Urinary bladder (tissue), 4 donors: ENCODE measurements around the gene AFF3. TPM values are rescaled to one million over a fixed set of nuclear protein-coding genes. Genes with fewer than 3 reads are reported as not detected.

Source experiments
- DNase-seq: peaks from one replicate; pipeline ENCODE4 v3.0.0-alpha.2; 2015; ENCODE audit errors: extremely low spot score
- H3K27ac ChIP-seq: one replicate; pipeline ENCODE4 v1.5.1; 2013; ENCODE audit warnings: low read depth, mild to moderate bottlenecking, moderate library complexity
- H3K36me3 ChIP-seq: one replicate; pipeline ENCODE4 v1.6.1; 2013; ENCODE audit warnings: mild to moderate bottlenecking, moderate library complexity; ENCODE audit not compliant: insufficient read depth
- H3K4me1 ChIP-seq: one replicate; pipeline ENCODE4 v1.6.1; 2013; ENCODE audit warnings: mild to moderate bottlenecking, moderate library complexity; ENCODE audit not compliant: insufficient read depth
- H3K4me3 ChIP-seq: one replicate; pipeline ENCODE4 v1.5.1; 2013; ENCODE audit warnings: low read depth, low read length
- WGBS: extraction: QIAGEN DNeasy Blood & Tissue Kit; methylation state at CpG from one replicate; pipeline ENCODE4 v1.1.7; 2013; 5-methylcytosine and 5-hydroxymethylcytosine counted together
- polyA plus RNA-seq: library from polyadenylated mRNA; stranded (reverse); fragments of 200-250 nt; gene quantifications from one replicate; pipeline ENCODE4 v1.2.3, GENCODE V29; 2013
- total RNA-seq: library from RNA; depleted of rRNA; stranded (reverse); fragments of >200 nt; gene quantifications from one replicate; pipeline ENCODE4 v1.2.3, GENCODE V29; 2014
- donor health status: healthy with polysubstance abuse.
- donor health status: healthy.

Gene AFF3
- total and polyA plus RNA-seq, 2 donors = 15.1 to 43.5 TPM

- no peak for DNase-seq
- Histone ChIP-seq H3K36me3 (no peaks in the 10 kb centered on the region), H3K4me3 (no peak overlapping the region), H3K4me1 (no peaks in the 10 kb centered on the region), H3K27ac (no peak overlapping the region)
- 95% methylated on average over 6 of the region's 6 CpGs for WGBS
Observed at GRCh38 chr2:100029460-100029859, 112.9 kb downstream of the AFF3 start.

GRCh38 chr2:100021791-100022340 lies 120.5 kb downstream of the AFF3 start:
- H3K4me1 ChIP-seq = no peaks in the 10 kb centered on the region
- H3K36me3 ChIP-seq = no peaks in the 10 kb centered on the region
- DNase-seq = no peak
- no peak overlapping the region for H3K27ac ChIP-seq
- WGBS = 83% methylated on average over 3 of the region's 3 CpGs
- no peak overlapping the region for H3K4me3 ChIP-seq

- no peaks in the 10 kb centered on the region for H3K4me1 ChIP-seq
- H3K27ac ChIP-seq = no peak overlapping the region
- no peaks in the 10 kb centered on the region for H3K36me3 ChIP-seq
- no peak for DNase-seq
- 82% methylated on average over 6 of the region's 6 CpGs for WGBS
- no peak overlapping the region for H3K4me3 ChIP-seq
Observed at GRCh38 chr2:100019499-100019898, 122.9 kb downstream of the AFF3 start.

GRCh38 chr2:100018341-100019193 lies 123.8 kb downstream of the AFF3 start:
- WGBS = 72% methylated on average over 9 of the region's 9 CpGs
- no peaks in the 10 kb centered on the region for H3K4me1 ChIP-seq
- DNase-seq = no peak
- H3K4me3 ChIP-seq = no peak overlapping the region
- no peaks in the 10 kb centered on the region for H3K36me3 ChIP-seq
- no peak overlapping the region for H3K27ac ChIP-seq

- no peak overlapping the region for H3K27ac ChIP-seq
- H3K4me3 ChIP-seq = no peak overlapping the region
- no peaks in the 10 kb centered on the region for H3K36me3 ChIP-seq
- H3K4me1 ChIP-seq = no peaks in the 10 kb centered on the region
- no peak for DNase-seq
- WGBS = 67% methylated on average over 1 of the region's 1 CpG
Observed at GRCh38 chr2:100017633-100018032, 124.8 kb downstream of the AFF3 start.

- Histone ChIP-seq H3K4me3 (no peak overlapping the region), H3K27ac (no peak overlapping the region), H3K36me3 (no peaks in the 10 kb centered on the region), H3K4me1 (no peaks in the 10 kb centered on the region)
- DNase-seq = no peak
- WGBS = 96% methylated on average over 3 of the region's 3 CpGs
Observed at GRCh38 chr2:100016756-100017155, 125.6 kb downstream of the AFF3 start.

- no peaks in the 10 kb centered on the region for H3K36me3 ChIP-seq
- DNase-seq = no peak
- WGBS = 97% methylated on average over 3 of the region's 3 CpGs
- no peaks in the 10 kb centered on the region for H3K4me1 ChIP-seq
- no peak overlapping the region for H3K4me3 ChIP-seq
- no peak overlapping the region for H3K27ac ChIP-seq
Observed at GRCh38 chr2:100015849-100016248, 126.5 kb downstream of the AFF3 start.

- WGBS = 72% methylated on average over 5 of the region's 5 CpGs
- no peak for DNase-seq
- H3K27ac ChIP-seq = no peak overlapping the region
- H3K4me1 ChIP-seq = no peaks in the 10 kb centered on the region
- no peak overlapping the region for H3K4me3 ChIP-seq
- H3K36me3 ChIP-seq = no peaks in the 10 kb centered on the region
Observed at GRCh38 chr2:100013892-100014677, 128.3 kb downstream of the AFF3 start.

- 93% methylated on average over 5 of the region's 5 CpGs for WGBS
- no peak for DNase-seq
- H3K4me3 ChIP-seq = no peak overlapping the region
- H3K4me1 ChIP-seq = no peaks in the 10 kb centered on the region
- no peaks in the 10 kb centered on the region for H3K36me3 ChIP-seq
- H3K27ac ChIP-seq = no peak overlapping the region
Observed at GRCh38 chr2:100012561-100012960, 129.8 kb downstream of the AFF3 start.

GRCh38 chr2:100011272-100011731 lies 131.1 kb downstream of the AFF3 start:
- H3K4me1 ChIP-seq = no peaks in the 10 kb centered on the region
- H3K27ac ChIP-seq = no peak overlapping the region
- H3K4me3 ChIP-seq = no peak overlapping the region
- H3K36me3 ChIP-seq = no peaks in the 10 kb centered on the region
- DNase-seq = no peak
- 32% methylated on average over 5 of the region's 5 CpGs for WGBS

- Histone ChIP-seq H3K36me3 (no peaks in the 10 kb centered on the region), H3K27ac (no peak overlapping the region), H3K4me3 (no peak overlapping the region), H3K4me1 (no peaks in the 10 kb centered on the region)
- WGBS = 96% methylated on average over 5 of the region's 5 CpGs
- DNase-seq = no peak
Observed at GRCh38 chr2:100010606-100011005, 131.8 kb downstream of the AFF3 start.

GRCh38 chr2:100009743-100010142 lies 132.6 kb downstream of the AFF3 start:
- no peaks in the 10 kb centered on the region for H3K36me3 ChIP-seq
- no peaks in the 10 kb centered on the region for H3K4me1 ChIP-seq
- DNase-seq = no peak
- no peak overlapping the region for H3K4me3 ChIP-seq
- 89% methylated on average over 6 of the region's 6 CpGs for WGBS
- no peak overlapping the region for H3K27ac ChIP-seq

- DNase-seq = no peak
- 41% methylated on average over 2 of the region's 2 CpGs for WGBS
- H3K4me1 ChIP-seq = no peaks in the 10 kb centered on the region
- no peaks in the 10 kb centered on the region for H3K36me3 ChIP-seq
- no peak overlapping the region for H3K4me3 ChIP-seq
- no peak overlapping the region for H3K27ac ChIP-seq
Observed at GRCh38 chr2:100008956-100009355, 133.4 kb downstream of the AFF3 start.

GRCh38 chr2:100006516-100006915 lies 135.9 kb downstream of the AFF3 start:
- Histone ChIP-seq H3K27ac (no peak overlapping the region), H3K36me3 (no peaks in the 10 kb centered on the region), H3K4me3 (no peak overlapping the region), H3K4me1 (no peaks in the 10 kb centered on the region)
- WGBS = 87% methylated on average over 12 of the region's 12 CpGs
- no peak for DNase-seq
